ENCODE results near the gene SLC19A1. TPM values are rescaled to one million over a fixed set of nuclear protein-coding genes. Genes with fewer than 3 reads are reported as not detected.

SLC19A1 gene
- total RNA-seq, 1 experiment from 2014 or later: 21.4 TPM

- no peak for DNase-seq
- CTCF ChIA-PET: no interaction called here
- Mint-ChIP-seq H3K9me3 (ENCODE audit: low read depth, unreplicated experiment) (peaks cover 13% of the 10 kb centered on the region), H3K4me1 (ENCODE audit: low read depth, unreplicated experiment) (no peaks in the 10 kb centered on the region), H3K4me3 (ENCODE audit: low read depth, unreplicated experiment) (no peak overlapping the region), H3K27ac (ENCODE audit: unreplicated experiment) (no peak overlapping the region), H3K36me3 (ENCODE audit: insufficient read depth, unreplicated experiment) (peaks cover 26% of the 10 kb centered on the region), H3K27me3 (ENCODE audit: unreplicated experiment) (no peaks in the 10 kb centered on the region)
- no TSS peak for BruUV-seq (replicated peaks)
- TF ChIP-seq CTCF (IDR thresholded peaks at IDR 0.05; ENCODE audit: unreplicated experiment): no peak
- intact Hi-C loops (cut with micrococcal nuclease; ENCODE audit: unreplicated experiment): no loop called here
These were observed 24.8 kb downstream of the SLC19A1 start for GRCh38 chr21:45517249-45518065.

GRCh38 chr21:45516671-45517151, 25.5 kb downstream of the SLC19A1 start:
- no peak for TF ChIP-seq CTCF (IDR thresholded peaks at IDR 0.05; ENCODE audit: unreplicated experiment)
- no peaks in the 10 kb centered on the region for H3K27me3 Mint-ChIP-seq (ENCODE audit: unreplicated experiment)
- DNase-seq: no peak
- intact Hi-C loops (cut with micrococcal nuclease; ENCODE audit: unreplicated experiment): no loop called here
- H3K4me1 Mint-ChIP-seq (ENCODE audit: low read depth, unreplicated experiment): no peaks in the 10 kb centered on the region
- BruUV-seq (replicated peaks): no TSS peak
- H3K27ac Mint-ChIP-seq (ENCODE audit: unreplicated experiment): no peak overlapping the region
- no peak overlapping the region for H3K4me3 Mint-ChIP-seq (ENCODE audit: low read depth, unreplicated experiment)
- CTCF ChIA-PET: no interaction called here
- peaks cover 10% of the 10 kb centered on the region for H3K9me3 Mint-ChIP-seq (ENCODE audit: low read depth, unreplicated experiment)
- H3K36me3 Mint-ChIP-seq (ENCODE audit: insufficient read depth, unreplicated experiment): peaks cover 23% of the 10 kb centered on the region

- H3K9me3 Mint-ChIP-seq (ENCODE audit: low read depth, unreplicated experiment): peaks cover 10% of the 10 kb centered on the region
- peaks cover 26% of the 10 kb centered on the region for H3K36me3 Mint-ChIP-seq (ENCODE audit: insufficient read depth, unreplicated experiment)
- intact Hi-C loops (cut with micrococcal nuclease; ENCODE audit: unreplicated experiment): no loop called here
- CTCF ChIA-PET: no interaction called here
- no peak overlapping the region for H3K27ac Mint-ChIP-seq (ENCODE audit: unreplicated experiment)
- no peaks in the 10 kb centered on the region for H3K27me3 Mint-ChIP-seq (ENCODE audit: unreplicated experiment)
- H3K4me3 Mint-ChIP-seq (ENCODE audit: low read depth, unreplicated experiment): no peak overlapping the region
- no peak for DNase-seq
- no peaks in the 10 kb centered on the region for H3K4me1 Mint-ChIP-seq (ENCODE audit: low read depth, unreplicated experiment)
- no peak for TF ChIP-seq CTCF (IDR thresholded peaks at IDR 0.05; ENCODE audit: unreplicated experiment)
- no TSS peak for BruUV-seq (replicated peaks)
These were observed 26.1 kb downstream of the SLC19A1 start for GRCh38 chr21:45516071-45516670.

GRCh38 chr21:45515241-45516061, 26.8 kb downstream of the SLC19A1 start:
- no peak for DNase-seq
- no peaks in the 10 kb centered on the region for H3K4me1 Mint-ChIP-seq (ENCODE audit: low read depth, unreplicated experiment)
- no TSS peak for BruUV-seq (replicated peaks)
- H3K27me3 Mint-ChIP-seq (ENCODE audit: unreplicated experiment): no peaks in the 10 kb centered on the region
- peaks cover 10% of the 10 kb centered on the region for H3K9me3 Mint-ChIP-seq (ENCODE audit: low read depth, unreplicated experiment)
- no peak overlapping the region for H3K4me3 Mint-ChIP-seq (ENCODE audit: low read depth, unreplicated experiment)
- peaks cover 29% of the 10 kb centered on the region for H3K36me3 Mint-ChIP-seq (ENCODE audit: insufficient read depth, unreplicated experiment)
- CTCF ChIA-PET: no interaction called here
- intact Hi-C loops (cut with micrococcal nuclease; ENCODE audit: unreplicated experiment): no loop called here
- no peak for TF ChIP-seq CTCF (IDR thresholded peaks at IDR 0.05; ENCODE audit: unreplicated experiment)
- no peak overlapping the region for H3K27ac Mint-ChIP-seq (ENCODE audit: unreplicated experiment)

Data from Calu3 (cell line).